K562 (cell line): ENCODE measurements around the gene DCAF11. TPM values are rescaled to one million over a fixed set of nuclear protein-coding genes. Genes with fewer than 3 reads are reported as not detected.

Experiments
- ATAC-seq: fragments of 200-7000 bp; cut with Tn5 transposase; 3 replicates; pipeline ENCODE4 v1.9.1; 2020; ENCODE audit warnings: moderate library complexity
- BruUV-seq: library from RNA; stranded (reverse); fragments of 400-500 nt; replicated peaks from 2 replicates; lab custom pipeline; 2021; lab: Mats Ljungman, UMichigan
- CTCF ChIA-PET: fragments of 300-600 bp; formaldehyde crosslinking; extraction: SDS; loops from one replicate; lab custom pipeline; 2021; ENCODE audit warnings: low intra/inter-chr PET ratio; lab: Yijun Ruan, JAX
- POLR2A ChIA-PET: fragments of 300-600, 350-650 bp; sonication (Branson Sonifier 250); formaldehyde crosslinking; extraction: SDS; loops from one replicate; lab custom pipeline; 2021; ENCODE audit warnings: antibody characterized with exemption, inconsistent platforms; lab: Yijun Ruan, JAX
- DNase-seq, 4 experiments: peaks; one replicate each; pipeline versions ENCODE4 v3.0.0 to v3.0.0-alpha.2; 2011 to 2018; ENCODE audit warnings: low spot score in 3 of 4, mixed read lengths in 3 of 4; ENCODE audit errors: extremely low read depth in 1 of 4
- FAIRE-seq: peaks from 2 replicates; lab custom pipeline; 2011; peaks lifted over from hg19 to GRCh38; lab: Jason Lieb, UNC
- H2AFZ ChIP-seq: 2 replicates; pipeline ENCODE4 v1.6.0; 2011; ENCODE audit warnings: low read depth, low read length, control low read depth, inconsistent platforms
- H3K27ac ChIP-seq: fragments of 200-600 bp; 3 replicates; pipeline ENCODE4 v1.8.0; 2011; ENCODE audit warnings: low read depth, mild to moderate bottlenecking, control low read depth, inconsistent platforms, low read length, moderate library complexity, mixed read lengths; ENCODE audit errors: extremely low read depth
- H3K27me3 ChIP-seq, 2 experiments: fragments of 300-600 bp in 1 of 2; 2 replicates in 1 of 2; 3 replicates in 1 of 2; pipeline versions ENCODE4 v1.6.0 to v1.8.0; 2011; ENCODE audit warnings: inconsistent platforms in 2 of 2, low read length in 2 of 2, mild to moderate bottlenecking in 1 of 2, mixed read lengths in 1 of 2, moderate library complexity in 1 of 2; ENCODE audit not compliant: control insufficient read depth in 2 of 2, insufficient read depth in 2 of 2
- H3K36me3 ChIP-seq: fragments of 300-600 bp; 3 replicates; pipeline ENCODE4 v1.8.0; 2011; ENCODE audit warnings: mild to moderate bottlenecking, low read length, inconsistent platforms; ENCODE audit not compliant: control insufficient read depth, insufficient read depth
- H3K4me1 ChIP-seq, 2 experiments: fragments of 200-600 bp in 1 of 2; replicated peaks in 1 of 2; 2 replicates in 1 of 2; 3 replicates in 1 of 2; pipeline versions ENCODE4 v1.5.1 to v1.8.0; 2011; ENCODE audit warnings: inconsistent platforms in 2 of 2, low read length in 2 of 2, mild to moderate bottlenecking in 1 of 2, mixed read lengths in 1 of 2, moderate library complexity in 1 of 2; ENCODE audit not compliant: control insufficient read depth in 2 of 2, insufficient read depth in 2 of 2
- H3K4me2 ChIP-seq: 2 replicates; pipeline ENCODE4 v1.6.1; 2011; ENCODE audit warnings: low read length, control low read depth, inconsistent platforms, mixed read lengths; ENCODE audit not compliant: insufficient read depth
- H3K4me3 ChIP-seq: fragments of 200-600 bp; sonication (generic), shearing (Covaris generic); 2 replicates; pipeline ENCODE4 v1.5.1; 2016; ENCODE audit warnings: control low read depth, inconsistent platforms
- H3K79me2 ChIP-seq: fragments of 200-600 bp; 3 replicates; pipeline ENCODE4 v1.8.0; 2011; ENCODE audit warnings: low read length, inconsistent platforms; ENCODE audit not compliant: control insufficient read depth, insufficient read depth
- H3K9ac ChIP-seq, 2 experiments: 2 replicates each; pipeline versions ENCODE4 v1.6.0 to v1.6.1; 2011; ENCODE audit warnings: low read depth in 2 of 2, low read length in 2 of 2, control low read depth in 1 of 2, inconsistent platforms in 1 of 2, mild to moderate bottlenecking in 1 of 2, mixed read lengths in 1 of 2; ENCODE audit not compliant: insufficient read depth in 1 of 2
- H3K9me1 ChIP-seq: one replicate; pipeline ENCODE4 v1.6.0; 2011; ENCODE audit warnings: inconsistent platforms, mild to moderate bottlenecking, low read length, moderate library complexity; ENCODE audit not compliant: control insufficient read depth, insufficient read depth
- H3K9me3 ChIP-seq: replicated peaks from 2 replicates; pipeline ENCODE4 v1.5.1; 2011; ENCODE audit warnings: low read depth, low read length, inconsistent platforms; ENCODE audit not compliant: control insufficient read depth, insufficient read depth
- H4K20me1 ChIP-seq: replicated peaks from 2 replicates; pipeline ENCODE4 v1.6.1; 2011; ENCODE audit warnings: low read length, inconsistent platforms, mixed read lengths; ENCODE audit not compliant: control insufficient read depth, insufficient read depth
- ETV5 ChIP-seq: sonication (generic); formaldehyde crosslinking; IDR thresholded peaks from 2 replicates; pipeline ENCODE4 v1.4.0; 2020; ENCODE audit warnings: low read depth, mild to moderate bottlenecking, missing genetic modification reagents
- MITF ChIP-seq: IDR thresholded peaks from 2 replicates; pipeline ENCODE4 v1.6.1; 2014; ENCODE audit warnings: antibody characterized with exemption
- POU5F1 ChIP-seq: fragments of 150-350 bp; IDR thresholded peaks from 2 replicates; pipeline ENCODE4 v1.6.1; 2014; ENCODE audit warnings: borderline replicate concordance, low read length, low read depth, mild to moderate bottlenecking; ENCODE audit not compliant: partially characterized antibody
- RBBP5 ChIP-seq: fragments of 200-600 bp; sonication (generic); IDR thresholded peaks from 2 replicates; pipeline ENCODE4 v1.6.1; 2012; ENCODE audit warnings: borderline replicate concordance, mild to moderate bottlenecking, low read length, control low read depth, inconsistent platforms; ENCODE audit not compliant: insufficient read depth, poor library complexity, severe bottlenecking
- SRSF3 ChIP-seq: fragments of 200-400 bp; formaldehyde crosslinking; IDR thresholded peaks from 2 replicates; pipeline ENCODE4 v1.6.1; 2016; ENCODE audit warnings: mild to moderate bottlenecking, low read length, moderate library complexity; ENCODE audit not compliant: insufficient read depth
- TSC22D4 ChIP-seq: fragments of 450-650 bp; IDR thresholded peaks from 2 replicates; pipeline ENCODE4 v1.6.1; 2016; ENCODE audit warnings: missing genetic modification characterization, missing biosample characterization, control low read depth
- WGBS: fragments of 100-300 bp; shearing (Covaris generic); methylation state at CpG from one replicate; pipeline ENCODE4 v1.1.6; 2016; ENCODE audit warnings: low coverage, mixed read lengths; ENCODE audit not compliant: insufficient coverage; ENCODE audit errors: missing lambda C conversion rate; 5-methylcytosine and 5-hydroxymethylcytosine counted together
- in situ Hi-C: fragments of 300-500 bp; cut with MboI; formaldehyde crosslinking; loops from 4 replicates; pipeline ENCODE4 v1.15.0; 2018; ENCODE audit warnings: inconsistent platforms, mixed read lengths
- intact Hi-C: fragments of 100-400 bp; cut with micrococcal nuclease; formaldehyde crosslinking; loops from 2 replicates; pipeline ENCODE4 v1.14.2; 2022
- polyA plus RNA-seq, 8 experiments: library from polyadenylated mRNA; depleted of rRNA in 4 of 8; stranded (reverse) in 5 of 8; unstranded in 3 of 8; fragments of >200 nt; fragmentation: Nextera tagmentation in 2 of 8; fragmentation: Illumina TruSeq in 1 of 8; extraction: Ambion mirVana in 2 of 8; extraction: Trizol in 1 of 8; gene quantifications; 2 replicates each; pipeline versions ENCODE4 v1.2.1 to v1.2.3, GENCODE V29; 2011 to 2014; ENCODE audit warnings: inconsistent platforms in 1 of 8, missing spikeins in 1 of 8
- total RNA-seq, 7 experiments: library from RNA; depleted of rRNA in 6 of 7; stranded (reverse); fragments of >200 nt in 6 of 7; fragmentation: Illumina TruSeq in 2 of 7; extraction: Trizol in 2 of 7; gene quantifications; 2 replicates each; pipeline versions ENCODE4 v1.2.1 to v1.2.3, GENCODE V29; 2011 to 2021; ENCODE audit warnings: low replicate concordance in 1 of 7
- TF ChIP-seq, protein P1 (sequence below): sonication (generic); formaldehyde crosslinking; IDR thresholded peaks from 2 replicates; pipeline ENCODE4 v1.5.0; 2020; ENCODE audit warnings: missing genetic modification reagents
- TF ChIP-seq, protein P2 (sequence below), 3 experiments: fragments of 200-800 bp in 1 of 3; fragments of 250-450 bp in 1 of 3; fragments of 450-650 bp in 1 of 3; sonication (Bioruptor Pico) in 1 of 3; sonication (Bioruptor generic) in 1 of 3; formaldehyde crosslinking in 1 of 3; IDR thresholded peaks; 2 replicates each; pipeline versions ENCODE4 v1.6.1 to v1.8.0; 2016 to 2022; ENCODE audit warnings: mild to moderate bottlenecking in 2 of 3, missing genetic modification characterization in 2 of 3, missing compliant biosample characterization in 1 of 3, moderate library complexity in 1 of 3

DCAF11 gene
- total and polyA plus RNA-seq, 9 of the 15 experiments (the other 6 are each of a cell fraction or from before 2014, with no cell fraction given), result 8.5 to 46.2 (median 36.4) TPM

DNA sequence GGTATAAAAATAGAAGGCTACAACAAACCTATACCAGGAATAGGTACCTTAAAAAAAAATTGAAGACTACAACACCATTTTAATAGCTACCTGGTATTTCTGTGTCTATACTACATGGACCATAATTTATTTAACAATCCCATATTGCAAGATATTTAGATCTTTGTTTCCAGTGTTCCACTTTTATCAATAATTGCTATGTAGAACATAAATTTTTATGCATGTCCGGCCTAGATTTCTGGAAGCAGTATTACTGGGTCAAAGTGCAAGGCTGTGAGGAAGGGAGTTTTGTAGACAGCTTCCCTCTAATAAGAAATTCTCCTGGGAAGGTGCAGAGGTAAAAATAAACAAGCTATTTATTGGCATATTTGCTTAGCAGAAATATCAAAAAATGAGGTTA lies 4.1 kb upstream of the DCAF11 start:
- H3K27me3 ChIP-seq, result no peaks in the 10 kb centered on the region
- H3K27ac ChIP-seq, result no peak overlapping the region
- intact Hi-C loops (no loop called here), in situ Hi-C loops (no loop called here)
- H4K20me1 ChIP-seq, result no peaks in the 10 kb centered on the region
- no peaks in the 10 kb centered on the region for H3K9me3 ChIP-seq
- no peak overlapping the region for H3K4me2 ChIP-seq
- no peak overlapping the region for H3K9ac ChIP-seq
- H3K79me2 ChIP-seq, result peaks cover 5% of the 10 kb centered on the region
- no TSS peak for BruUV-seq
- ChIA-PET POLR2A (interaction anchor here (1.3 kb wide), 2 partner anchors 15 to 42 kb away, joined by 3 to 4 read pairs; no protein-coding TSS in a partner anchor), CTCF (no interaction called here)
- peaks cover 0 to 11% of the 10 kb centered on the region in 2 experiments; a peak in 4 of 5 replicates for H3K4me1 ChIP-seq
- H3K9me1 ChIP-seq, result no peaks in the 10 kb centered on the region
- no peak overlapping the region for H3K4me3 ChIP-seq
- no peak overlapping the region for H2AFZ ChIP-seq
- FAIRE-seq (no peak), DNase-seq (no peak), ATAC-seq (no peak)
- 64% methylated on average over 1 of the region's 1 CpG for WGBS
- H3K36me3 ChIP-seq, result no peaks in the 10 kb centered on the region
- TF ChIP-seq ETV5 (CRISPR knock-in tag) (no peak), MITF (no peak), TSC22D4 (tag) (no peak), SRSF3 (no peak), POU5F1 (no peak), RBBP5 (no peak)
- TF ChIP-seq, protein P1, sequence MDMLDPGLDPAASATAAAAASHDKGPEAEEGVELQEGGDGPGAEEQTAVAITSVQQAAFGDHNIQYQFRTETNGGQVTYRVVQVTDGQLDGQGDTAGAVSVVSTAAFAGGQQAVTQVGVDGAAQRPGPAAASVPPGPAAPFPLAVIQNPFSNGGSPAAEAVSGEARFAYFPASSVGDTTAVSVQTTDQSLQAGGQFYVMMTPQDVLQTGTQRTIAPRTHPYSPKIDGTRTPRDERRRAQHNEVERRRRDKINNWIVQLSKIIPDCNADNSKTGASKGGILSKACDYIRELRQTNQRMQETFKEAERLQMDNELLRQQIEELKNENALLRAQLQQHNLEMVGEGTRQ (CRISPR knock-in tag), result no peak
- TF ChIP-seq, protein P2, sequence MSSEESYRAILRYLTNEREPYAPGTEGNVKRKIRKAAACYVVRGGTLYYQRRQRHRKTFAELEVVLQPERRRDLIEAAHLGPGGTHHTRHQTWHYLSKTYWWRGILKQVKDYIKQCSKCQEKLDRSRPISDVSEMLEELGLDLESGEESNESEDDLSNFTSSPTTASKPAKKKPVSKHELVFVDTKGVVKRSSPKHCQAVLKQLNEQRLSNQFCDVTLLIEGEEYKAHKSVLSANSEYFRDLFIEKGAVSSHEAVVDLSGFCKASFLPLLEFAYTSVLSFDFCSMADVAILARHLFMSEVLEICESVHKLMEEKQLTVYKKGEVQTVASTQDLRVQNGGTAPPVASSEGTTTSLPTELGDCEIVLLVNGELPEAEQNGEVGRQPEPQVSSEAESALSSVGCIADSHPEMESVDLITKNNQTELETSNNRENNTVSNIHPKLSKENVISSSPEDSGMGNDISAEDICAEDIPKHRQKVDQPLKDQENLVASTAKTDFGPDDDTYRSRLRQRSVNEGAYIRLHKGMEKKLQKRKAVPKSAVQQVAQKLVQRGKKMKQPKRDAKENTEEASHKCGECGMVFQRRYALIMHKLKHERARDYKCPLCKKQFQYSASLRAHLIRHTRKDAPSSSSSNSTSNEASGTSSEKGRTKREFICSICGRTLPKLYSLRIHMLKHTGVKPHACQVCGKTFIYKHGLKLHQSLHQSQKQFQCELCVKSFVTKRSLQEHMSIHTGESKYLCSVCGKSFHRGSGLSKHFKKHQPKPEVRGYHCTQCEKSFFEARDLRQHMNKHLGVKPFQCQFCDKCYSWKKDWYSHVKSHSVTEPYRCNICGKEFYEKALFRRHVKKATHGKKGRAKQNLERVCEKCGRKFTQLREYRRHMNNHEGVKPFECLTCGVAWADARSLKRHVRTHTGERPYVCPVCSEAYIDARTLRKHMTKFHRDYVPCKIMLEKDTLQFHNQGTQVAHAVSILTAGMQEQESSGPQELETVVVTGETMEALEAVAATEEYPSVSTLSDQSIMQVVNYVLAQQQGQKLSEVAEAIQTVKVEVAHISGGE (CRISPR knock-in tag; IDR thresholded peaks at IDR 0.05), result no peak
